B cell (primary cell): Measurements from ENCODE around the gene PGBD4. TPM values are rescaled to one million over a fixed set of nuclear protein-coding genes. Genes with fewer than 3 reads are reported as not detected.

ENCODE experiments used
- ATAC-seq: fragments of 200-7000 bp; cut with Tn5 transposase; one replicate; pipeline ENCODE4 v1.10.0; 2021; ENCODE audit warnings: low read depth, mild to moderate bottlenecking, moderate number of reproducible peaks, moderate library complexity
- CTCF ChIA-PET: fragments of 350-600 bp; sonication (Branson Sonifier 250); formaldehyde crosslinking; loops from one replicate; lab custom pipeline; 2021; ENCODE audit warnings: antibody characterized with exemption, inconsistent platforms; lab: Charles Lee
- POLR2A ChIA-PET: fragments of 350-600 bp; sonication (Branson Sonifier 250); formaldehyde crosslinking; loops from one replicate; lab custom pipeline; 2021; ENCODE audit warnings: antibody characterized with exemption; lab: Charles Lee
- DNase-seq: peaks from one replicate; pipeline ENCODE4 v3.0.0; 2013
- H2AFZ ChIP-seq: 2 replicates; pipeline ENCODE4 v1.6.1; 2012; ENCODE audit warnings: mild to moderate bottlenecking, low read depth, low read length; ENCODE audit not compliant: insufficient read depth, poor library complexity, severe bottlenecking
- H3K27ac ChIP-seq, 2 donors: 1 replicate in 1 of 2; 2 replicates in 1 of 2; pipeline ENCODE4 v1.5.1; 2012 to 2013; ENCODE audit warnings: low read length in 2 of 2, mild to moderate bottlenecking in 2 of 2, moderate library complexity in 1 of 2
- H3K27me3 ChIP-seq, 4 experiments: fragments of 200-600 bp in 1 of 4; sonication (generic) in 1 of 4; replicated peaks in 1 of 4; 1 replicate in 2 of 4; 2 replicates in 2 of 4; pipeline versions ENCODE4 v1.6.1 to v1.7.0; 2013 to 2016; ENCODE audit warnings: low read length in 3 of 4, mild to moderate bottlenecking in 2 of 4, mixed read lengths in 1 of 4, moderate library complexity in 1 of 4; ENCODE audit not compliant: insufficient read depth in 4 of 4, control insufficient read depth in 3 of 4; ENCODE audit errors: control extremely low read depth in 1 of 4
- H3K36me3 ChIP-seq, 2 experiments: replicated peaks in 1 of 2; 1 replicate in 1 of 2; 2 replicates in 1 of 2; pipeline versions ENCODE4 v1.6.1 to v1.7.1; 2013; ENCODE audit warnings: low read length in 1 of 2; ENCODE audit not compliant: insufficient read depth in 2 of 2, control insufficient read depth in 1 of 2; ENCODE audit errors: control extremely low read depth in 1 of 2, extremely low read depth in 1 of 2
- H3K4me1 ChIP-seq, 2 donors: fragments of 200-600 bp in 1 of 2; sonication (generic) in 1 of 2; 1 replicate in 1 of 2; 2 replicates in 1 of 2; pipeline versions ENCODE4 v1.5.1 to v1.6.1; 2013 to 2017; ENCODE audit warnings: low read length in 2 of 2; ENCODE audit not compliant: control insufficient read depth in 2 of 2, insufficient read depth in 2 of 2
- H3K4me2 ChIP-seq: replicated peaks from 2 replicates; pipeline ENCODE3; 2012; ENCODE audit warnings: mild to moderate bottlenecking, low read depth, low read length; ENCODE audit not compliant: poor library complexity, severe bottlenecking
- H3K4me3 ChIP-seq, 5 experiments: fragments of 200-600 bp in 1 of 5; sonication (generic) in 1 of 5; 1 replicate in 3 of 5; 2 replicates in 2 of 5; pipeline versions ENCODE4 v1.5.1 to v1.7.0; 2011 to 2016; ENCODE audit warnings: low read length in 4 of 5, mild to moderate bottlenecking in 4 of 5, low read depth in 2 of 5, control low read depth in 1 of 5, moderate library complexity in 1 of 5; ENCODE audit not compliant: insufficient read depth in 1 of 5; ENCODE audit errors: control extremely low read depth in 1 of 5, extremely low read depth in 1 of 5
- H3K79me2 ChIP-seq: fragments of 200-600 bp; sonication (generic); one replicate; pipeline ENCODE4 v1.6.0; 2016; ENCODE audit warnings: low read length; ENCODE audit not compliant: control insufficient read depth, insufficient read depth
- H3K9ac ChIP-seq: fragments of 200-600 bp; sonication (generic); 2 replicates; pipeline ENCODE4 v1.6.1; 2017; ENCODE audit warnings: mild to moderate bottlenecking, low read length, moderate library complexity
- H3K9me3 ChIP-seq, 3 donors: one replicate each; pipeline versions ENCODE4 v1.6.1 to v1.7.1; 2013; ENCODE audit warnings: low read length in 2 of 3; ENCODE audit not compliant: control insufficient read depth in 2 of 3, insufficient read depth in 1 of 3; ENCODE audit errors: control extremely low read depth in 1 of 3
- H4K20me1 ChIP-seq: 2 replicates; pipeline ENCODE4 v1.6.0; 2012; ENCODE audit warnings: mild to moderate bottlenecking, low read length; ENCODE audit not compliant: insufficient read depth, control insufficient read depth, poor library complexity, severe bottlenecking
- H3K27ac Mint-ChIP-seq: one replicate; pipeline ENCODE4 v1.8.0; 2021; ENCODE audit warnings: mixed read lengths
- H3K27me3 Mint-ChIP-seq: one replicate; pipeline ENCODE4 v1.8.0; 2021; ENCODE audit warnings: mixed read lengths
- H3K4me1 Mint-ChIP-seq: one replicate; pipeline ENCODE4 v1.8.0; 2021; ENCODE audit warnings: mixed read lengths
- H3K4me3 Mint-ChIP-seq: one replicate; pipeline ENCODE4 v1.8.0; 2021; ENCODE audit warnings: mixed read lengths
- H3K9me3 Mint-ChIP-seq: one replicate; pipeline ENCODE4 v1.8.0; 2022; ENCODE audit warnings: mixed read lengths; ENCODE audit not compliant: insufficient read depth
- EZH2 ChIP-seq: IDR thresholded peaks from 2 replicates; pipeline ENCODE4 v1.6.1; 2012; ENCODE audit warnings: borderline replicate concordance, low read depth, mild to moderate bottlenecking, moderate library complexity, low read length; ENCODE audit not compliant: insufficient read depth, poor library complexity, severe bottlenecking
- WGBS: methylation state at CpG from one replicate; pipeline ENCODE4 v1.1.5; 2013; ENCODE audit warnings: missing lambda C conversion rate; ENCODE audit not compliant: insufficient coverage; 5-methylcytosine and 5-hydroxymethylcytosine counted together
- intact Hi-C: fragments of 100-400 bp; cut with micrococcal nuclease; formaldehyde crosslinking; loops from one replicate; pipeline ENCODE4 v1.10.0; 2022
- polyA plus RNA-seq: library from polyadenylated mRNA; depleted of rRNA; stranded (reverse); fragments of >200 nt; gene quantifications from 2 replicates; pipeline ENCODE4 v1.2.3, GENCODE V29; 2012
- total RNA-seq, 2 donors: library from RNA; stranded (reverse); fragments of 120-200 nt in 1 of 2; gene quantifications; 1 replicate in 1 of 2; 2 replicates in 1 of 2; pipeline versions ENCODE4 v1.2.3 to v1.2.4, GENCODE V29; 2013 to 2022
- TF ChIP-seq, protein P1 (sequence below): fragments of 200-600 bp; IDR thresholded peaks from one replicate; pipeline ENCODE4 v1.8.0; 2022; ENCODE audit warnings: antibody characterized with exemption, mild to moderate bottlenecking

PGBD4 gene
- total and polyA plus RNA-seq, 2 donors (not counting 1 experiment from before 2014, with no cell fraction given) = 2.5 to 5.2 TPM

DNA sequence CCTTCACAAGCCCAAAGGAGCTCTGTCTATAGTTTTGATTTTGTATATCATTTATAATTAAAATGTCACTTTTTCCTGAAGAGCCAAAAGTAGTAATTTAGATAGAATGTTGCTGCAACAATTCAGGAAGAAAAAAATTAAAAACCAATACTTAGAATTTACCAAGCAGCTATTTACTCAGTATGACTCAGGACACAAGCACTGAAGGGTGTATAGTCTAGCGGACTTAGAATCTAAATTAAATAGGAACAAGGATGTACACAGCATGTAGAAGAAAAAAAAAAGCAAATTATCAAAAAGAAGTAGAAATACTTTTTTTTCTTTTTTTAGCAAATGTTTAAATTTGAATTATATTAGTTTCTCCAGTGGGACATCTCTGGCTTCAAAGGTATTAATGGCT, 31.6 kb downstream of the PGBD4 start:
- Histone ChIP-seq H2AFZ (no peak overlapping the region), H3K9me3 (no peaks in the 10 kb centered on the region), H3K79me2 (no peaks in the 10 kb centered on the region), H3K36me3 (no peaks in the 10 kb centered on the region), H3K27ac (no peak overlapping the region), H3K4me1 (no peaks in the 10 kb centered on the region), H4K20me1 (no peaks in the 10 kb centered on the region), H3K4me2 (no peak overlapping the region), H3K9ac (no peak overlapping the region), H3K4me3 (no peak overlapping the region), H3K27me3 (no peaks in the 10 kb centered on the region)
- no peak for ATAC-seq
- ChIA-PET POLR2A (no interaction called here), CTCF (no interaction called here)
- TF ChIP-seq EZH2 = no peak
- TF ChIP-seq, protein P1, sequence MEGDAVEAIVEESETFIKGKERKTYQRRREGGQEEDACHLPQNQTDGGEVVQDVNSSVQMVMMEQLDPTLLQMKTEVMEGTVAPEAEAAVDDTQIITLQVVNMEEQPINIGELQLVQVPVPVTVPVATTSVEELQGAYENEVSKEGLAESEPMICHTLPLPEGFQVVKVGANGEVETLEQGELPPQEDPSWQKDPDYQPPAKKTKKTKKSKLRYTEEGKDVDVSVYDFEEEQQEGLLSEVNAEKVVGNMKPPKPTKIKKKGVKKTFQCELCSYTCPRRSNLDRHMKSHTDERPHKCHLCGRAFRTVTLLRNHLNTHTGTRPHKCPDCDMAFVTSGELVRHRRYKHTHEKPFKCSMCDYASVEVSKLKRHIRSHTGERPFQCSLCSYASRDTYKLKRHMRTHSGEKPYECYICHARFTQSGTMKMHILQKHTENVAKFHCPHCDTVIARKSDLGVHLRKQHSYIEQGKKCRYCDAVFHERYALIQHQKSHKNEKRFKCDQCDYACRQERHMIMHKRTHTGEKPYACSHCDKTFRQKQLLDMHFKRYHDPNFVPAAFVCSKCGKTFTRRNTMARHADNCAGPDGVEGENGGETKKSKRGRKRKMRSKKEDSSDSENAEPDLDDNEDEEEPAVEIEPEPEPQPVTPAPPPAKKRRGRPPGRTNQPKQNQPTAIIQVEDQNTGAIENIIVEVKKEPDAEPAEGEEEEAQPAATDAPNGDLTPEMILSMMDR = no peak
- Mint-ChIP-seq H3K4me3 (no peak overlapping the region), H3K27ac (no peak overlapping the region), H3K9me3 (no peaks in the 10 kb centered on the region), H3K27me3 (no peaks in the 10 kb centered on the region), H3K4me1 (no peaks in the 10 kb centered on the region)
- no CpG with 5 or more reads among the region's 1 CpG for WGBS
- DNase-seq = no peak
- intact Hi-C loops = no loop called here

DNA sequence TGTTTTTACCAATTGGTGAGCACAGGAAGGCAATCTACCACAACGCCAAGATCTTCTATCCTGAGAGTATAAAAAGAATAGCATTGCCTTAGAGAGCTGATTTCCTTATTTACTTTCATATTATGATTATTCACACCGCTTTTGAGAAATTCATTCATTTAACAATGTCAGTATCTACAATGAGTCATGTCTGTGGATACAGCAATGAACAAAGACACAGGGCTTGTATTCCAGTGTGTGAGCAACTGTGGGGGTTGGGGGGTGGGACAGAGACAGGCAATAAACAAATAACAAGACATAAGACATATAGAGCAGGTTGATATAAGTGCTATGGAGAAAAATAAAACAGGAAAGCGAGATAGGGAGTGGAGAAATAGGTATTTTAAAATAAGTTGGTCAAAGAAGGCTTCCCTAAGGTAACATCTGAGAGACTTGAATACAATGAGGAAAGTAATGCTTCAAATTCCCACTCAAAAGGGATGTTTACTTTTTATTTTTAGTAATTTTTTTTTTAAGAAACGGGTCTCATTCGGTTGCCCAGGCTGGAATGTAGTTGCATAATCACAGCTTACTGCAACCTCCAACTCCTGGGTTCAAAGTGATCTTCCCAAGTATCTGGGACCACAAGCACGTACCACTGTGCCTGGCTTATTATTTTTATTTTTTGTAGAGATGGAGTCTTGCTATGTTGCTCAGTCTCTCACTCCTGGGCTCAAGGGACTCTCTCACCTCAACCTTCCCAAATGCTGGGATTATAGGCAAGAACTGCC, 45.7 kb downstream of the PGBD4 start:
- WGBS = 100% methylated on average over 1 of the region's 6 CpGs
- no peak overlapping the region for H3K4me2 ChIP-seq
- H3K27me3 Mint-ChIP-seq = no peaks in the 10 kb centered on the region
- no peak for DNase-seq
- H3K36me3 ChIP-seq = peaks cover 11 to 27% of the 10 kb centered on the region in 2 experiments
- no peaks in the 10 kb centered on the region for H3K9me3 Mint-ChIP-seq
- ChIA-PET CTCF (no interaction called here), POLR2A (no interaction called here)
- no peak for TF ChIP-seq EZH2
- TF ChIP-seq, protein P1 = no peak
- H2AFZ ChIP-seq = no peak overlapping the region
- H3K27me3 ChIP-seq = no peaks in the 10 kb centered on the region
- H3K9ac ChIP-seq = no peak overlapping the region
- H3K4me1 Mint-ChIP-seq = peaks cover 3% of the 10 kb centered on the region
- H4K20me1 ChIP-seq = no peaks in the 10 kb centered on the region
- no peak overlapping the region for H3K27ac ChIP-seq
- no peaks in the 10 kb centered on the region for H3K4me1 ChIP-seq
- no peak overlapping the region for H3K27ac Mint-ChIP-seq
- intact Hi-C loops = no loop called here
- H3K4me3 Mint-ChIP-seq = no peak overlapping the region
- no peaks in the 10 kb centered on the region for H3K9me3 ChIP-seq
- H3K4me3 ChIP-seq = no peak overlapping the region
- ATAC-seq = no peak
- no peaks in the 10 kb centered on the region for H3K79me2 ChIP-seq
